Stimulated activated CD4-positive, alpha-beta T cell treated with anti-CD3 and anti-CD28 coated beads, TNF-alpha, amount 100 ng/mL, for 48 hours (primary cell): ENCODE results near the gene SMIM5.

ENCODE experiments used
- DNase-seq, 3 donors: peaks; one replicate each; pipeline ENCODE4 v3.0.0-alpha.2; 2020; ENCODE audit warnings: low read depth in 3 of 3

Gene SMIM5

DNA sequence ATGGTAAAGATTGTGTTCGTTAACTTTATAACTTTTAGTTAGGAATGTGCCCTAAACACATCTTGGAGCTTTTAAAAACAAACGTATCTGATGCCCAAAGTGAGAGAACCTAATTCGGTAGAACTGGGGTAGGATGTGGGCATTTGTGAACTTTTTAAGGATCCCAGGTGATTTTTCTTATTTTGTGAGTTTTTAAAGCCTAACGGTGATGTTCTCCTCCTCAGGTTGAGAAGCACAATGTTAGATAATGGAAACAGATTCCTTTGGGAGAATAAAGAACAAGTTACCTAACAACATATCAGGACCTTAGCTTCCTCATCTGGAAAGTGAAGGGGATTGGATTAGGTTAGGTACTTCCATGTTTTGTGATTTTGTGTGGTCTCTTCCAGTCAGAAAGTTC lies 34.6 kb downstream of the SMIM5 start:
- DNase-seq, result no peak

DNA sequence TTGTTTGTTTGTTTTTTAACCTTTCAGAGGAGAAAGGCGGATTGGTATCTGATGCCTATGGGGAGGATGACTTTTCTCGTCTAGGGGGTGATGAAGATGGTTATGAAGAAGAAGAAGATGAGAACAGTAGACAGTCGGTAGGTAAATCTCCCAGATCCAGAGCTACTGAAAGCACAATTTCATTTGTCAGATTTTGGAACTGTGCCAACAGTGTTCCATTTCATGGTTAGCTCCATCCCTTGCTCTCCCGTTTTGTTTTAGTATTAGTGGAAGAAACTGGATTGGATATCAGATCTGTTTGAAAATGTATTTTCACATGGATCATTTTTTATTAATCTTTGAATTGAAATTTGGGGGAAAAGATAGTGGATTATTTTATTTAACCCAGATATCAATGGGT lies 35.3 kb downstream of the SMIM5 start:
- no peak for DNase-seq

DNA sequence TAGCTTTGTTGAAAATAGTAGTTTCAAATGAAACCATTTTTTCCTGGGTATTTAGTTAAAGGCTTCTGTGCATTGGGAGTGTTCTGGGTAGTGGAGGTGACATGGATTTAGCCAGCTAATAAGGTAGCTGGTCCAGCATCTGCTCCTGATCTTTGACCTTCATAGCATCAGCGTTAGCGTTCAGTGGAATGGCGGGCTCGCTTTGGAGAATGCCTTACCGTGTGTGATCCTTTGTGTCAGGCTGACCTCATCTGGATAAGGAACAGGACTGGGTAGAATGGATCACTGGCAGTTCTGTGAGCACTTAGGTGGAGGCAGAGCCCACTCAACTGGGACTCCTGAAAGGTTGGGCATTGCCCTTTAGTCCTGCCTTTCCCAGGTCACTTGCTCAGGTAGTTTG lies 37.6 kb downstream of the SMIM5 start:
- no peak for DNase-seq

DNA sequence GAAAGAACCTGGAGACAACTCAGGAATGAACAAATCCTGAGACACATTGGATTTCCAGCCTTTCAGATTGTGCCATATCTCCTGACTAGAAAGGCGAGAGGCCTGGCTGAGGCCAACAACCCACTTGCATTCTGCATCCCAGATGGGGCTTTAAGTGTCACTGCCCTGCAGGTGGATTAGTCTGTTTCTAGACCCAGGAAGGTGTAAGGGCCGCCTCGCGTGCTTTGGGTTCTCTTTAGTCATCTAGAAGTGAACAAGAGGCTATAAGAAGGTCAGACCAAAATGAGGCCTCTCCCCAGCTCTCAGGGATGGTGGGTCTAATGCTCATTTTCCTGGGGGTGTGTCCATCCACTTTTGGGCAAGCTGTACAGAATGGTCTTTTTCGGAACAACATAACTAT lies 38.8 kb downstream of the SMIM5 start:
- DNase-seq, result no peak

DNA sequence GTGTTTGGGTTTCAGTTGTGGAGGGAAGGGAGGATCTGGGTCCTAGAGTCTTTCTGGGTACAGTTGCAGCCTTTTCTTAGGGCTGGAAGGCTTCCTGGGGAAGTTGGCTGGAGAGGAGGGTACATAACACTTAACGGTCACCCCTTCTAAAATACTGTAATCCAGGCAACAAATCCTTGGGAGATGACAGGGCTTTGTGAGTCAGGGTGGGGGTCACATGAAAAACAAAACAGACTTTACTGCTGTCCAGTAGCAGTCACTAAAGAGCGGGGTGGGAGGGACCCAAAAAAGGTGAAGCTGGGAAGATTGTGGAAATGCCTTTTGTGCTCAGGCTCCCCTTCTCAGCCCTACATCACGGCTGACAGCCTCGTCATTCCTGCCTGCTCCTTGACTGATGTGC lies 40.3 kb downstream of the SMIM5 start:
- no peak for DNase-seq

DNA sequence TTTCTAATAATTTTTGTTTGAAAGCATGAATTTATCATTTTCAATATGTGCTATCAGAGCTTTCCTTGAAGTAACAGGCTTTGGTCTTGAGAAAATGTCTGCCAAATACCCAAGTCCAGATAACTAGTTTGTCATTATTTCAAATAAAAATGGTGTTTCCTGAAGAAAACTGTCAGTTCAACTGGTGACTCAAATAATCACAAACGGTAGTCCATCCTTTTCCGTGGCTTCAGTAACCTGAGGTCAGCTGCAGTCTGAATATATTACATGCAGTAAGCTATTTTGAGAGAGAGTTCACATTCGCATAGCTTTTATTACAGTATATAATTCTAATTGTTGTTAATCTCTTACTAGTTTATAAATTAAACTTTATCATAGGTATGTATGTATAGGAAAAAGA lies 43.2 kb downstream of the SMIM5 start:
- DNase-seq, result no peak

DNA sequence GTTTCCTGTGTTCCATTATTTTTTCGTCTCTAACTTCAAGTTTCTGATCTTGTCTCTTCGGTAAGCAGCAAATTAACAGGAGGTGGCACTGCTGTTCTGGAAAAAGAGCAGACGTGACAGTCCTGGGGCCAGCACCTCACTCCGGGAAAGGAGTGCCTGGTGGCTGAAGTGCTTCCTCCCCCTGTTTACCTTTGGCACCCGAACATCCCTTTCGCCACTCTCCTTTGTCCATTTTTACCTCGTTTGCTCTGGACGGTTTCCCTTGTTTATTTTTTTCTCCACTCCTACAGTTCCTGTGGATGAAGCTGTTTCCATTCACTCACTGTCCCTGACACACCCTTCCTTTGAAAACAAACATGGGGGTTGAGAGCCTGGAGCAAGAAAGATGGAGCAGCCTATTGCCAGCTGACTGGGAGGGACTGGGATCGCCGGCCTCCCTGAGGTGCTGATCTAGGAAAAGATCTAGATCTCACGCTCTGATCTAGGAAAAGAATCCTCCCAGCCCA lies 46.5 kb downstream of the SMIM5 start:
- no peak for DNase-seq

DNA sequence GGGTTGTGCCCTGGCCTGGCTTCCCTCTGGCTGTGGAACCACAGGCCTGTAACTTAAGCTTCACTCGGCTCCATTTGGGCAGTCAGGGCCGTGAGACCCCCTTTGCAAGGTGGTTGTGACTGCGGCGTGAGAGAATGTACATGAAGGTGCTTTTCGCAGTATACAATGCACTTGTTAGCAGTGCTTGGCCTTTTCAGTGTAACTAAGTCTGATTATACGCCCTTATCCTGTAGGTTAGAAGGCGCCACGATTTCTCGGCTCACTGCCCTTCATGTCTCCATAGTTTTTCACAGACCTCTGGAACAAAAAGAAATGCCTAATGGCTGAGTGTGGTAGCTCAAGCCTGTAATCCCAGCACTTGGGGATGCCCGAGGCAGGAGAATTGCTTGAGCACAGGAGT lies 47.2 kb downstream of the SMIM5 start:
- DNase-seq, result no peak

DNA sequence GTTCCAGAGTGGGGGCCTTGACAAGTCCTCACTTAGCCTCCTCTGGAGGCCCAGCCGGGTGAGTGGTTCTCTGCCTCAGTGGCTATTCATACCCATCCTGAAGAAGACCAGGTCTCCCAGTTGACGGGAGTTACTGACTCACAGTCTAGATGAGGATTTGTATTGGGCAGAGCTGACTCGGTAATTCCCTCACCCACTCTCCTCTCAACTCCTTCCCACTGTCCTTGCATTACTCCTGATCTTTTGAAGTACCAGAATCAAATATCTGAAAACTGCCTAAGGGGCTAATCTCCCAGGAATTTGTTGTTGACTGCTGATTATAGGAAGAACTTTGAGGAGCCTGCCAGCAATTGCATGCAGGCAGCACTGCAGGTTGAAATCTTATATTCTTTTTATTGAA lies 48.1 kb downstream of the SMIM5 start:
- DNase-seq, result no peak

DNA sequence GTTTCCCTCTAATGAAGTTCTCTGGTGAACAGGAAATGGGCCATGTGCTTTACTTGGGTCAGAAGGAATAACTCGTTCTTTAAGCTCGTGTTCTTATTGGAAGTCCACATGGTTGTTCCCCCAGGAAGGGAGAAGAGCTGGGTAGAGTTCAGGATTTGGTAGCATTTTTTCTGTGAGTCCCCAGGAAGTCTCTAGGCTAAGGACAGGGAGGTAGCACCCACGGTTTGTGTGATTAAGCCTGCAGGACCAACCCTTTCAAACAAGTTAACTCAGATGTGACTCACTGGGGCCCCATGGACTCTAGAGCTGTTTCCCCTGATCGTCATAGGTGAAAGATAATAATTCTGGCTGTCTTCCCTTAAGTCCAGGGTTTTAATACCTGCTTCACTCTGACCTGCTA lies 50.3 kb downstream of the SMIM5 start:
- DNase-seq, result no peak

DNA sequence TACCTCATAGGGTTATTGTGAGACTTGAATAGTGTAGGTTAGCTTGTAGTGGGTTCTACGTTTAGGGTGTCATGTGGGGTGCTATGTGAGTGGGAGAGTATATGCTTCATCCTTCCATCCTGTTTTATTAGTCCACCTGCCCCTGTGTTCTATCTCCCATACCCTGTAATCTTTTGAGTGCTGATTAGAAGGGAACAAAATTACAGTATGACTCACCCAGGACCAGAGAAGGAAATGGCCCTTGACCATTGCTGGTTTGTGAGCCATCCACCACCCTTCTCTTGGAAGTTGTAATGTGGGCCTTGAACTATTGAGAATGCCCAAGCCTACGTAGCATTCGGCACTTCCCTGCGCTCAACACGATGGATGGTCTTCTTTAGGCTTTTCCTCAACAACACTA lies 51.0 kb downstream of the SMIM5 start:
- no peak for DNase-seq

DNA sequence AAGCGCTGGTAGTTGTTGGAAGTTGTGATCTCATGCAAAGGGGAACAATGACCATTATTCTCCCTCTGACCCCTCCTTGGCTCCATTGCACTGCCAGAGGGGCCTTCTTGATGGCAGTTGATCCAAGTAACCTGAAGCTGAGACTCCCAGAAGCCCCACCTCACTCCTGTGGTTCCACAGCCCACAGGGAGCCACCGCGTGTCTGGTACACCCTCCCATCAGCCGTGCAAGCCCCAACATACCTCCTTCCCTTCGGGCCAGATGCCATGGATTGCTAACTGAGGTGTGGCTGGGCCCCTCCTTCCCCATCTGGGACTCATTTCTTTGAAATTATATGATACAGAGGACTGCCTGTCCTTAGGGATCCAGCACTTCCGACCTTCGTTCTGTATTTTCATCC lies 51.7 kb downstream of the SMIM5 start:
- no peak for DNase-seq

DNA sequence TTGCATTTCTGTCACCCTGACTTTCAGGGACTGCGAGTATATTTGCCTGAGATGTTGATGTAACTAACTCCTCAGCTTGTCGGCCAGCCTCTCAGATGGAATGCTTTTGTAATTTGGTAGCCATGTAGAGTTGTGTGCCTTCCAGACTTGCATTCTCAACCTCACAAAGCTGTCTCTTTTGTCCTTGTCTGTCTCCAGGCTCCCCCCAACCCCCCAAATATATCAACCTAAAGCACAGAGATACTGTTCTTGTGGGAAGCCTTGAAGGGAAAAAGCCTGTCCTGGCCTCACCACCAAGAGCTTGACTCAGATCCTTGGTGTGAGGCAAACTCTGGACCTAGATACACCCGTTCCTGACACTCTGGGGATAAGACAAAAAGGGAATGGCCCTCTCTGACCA lies 52.3 kb downstream of the SMIM5 start:
- DNase-seq, result no peak

DNA sequence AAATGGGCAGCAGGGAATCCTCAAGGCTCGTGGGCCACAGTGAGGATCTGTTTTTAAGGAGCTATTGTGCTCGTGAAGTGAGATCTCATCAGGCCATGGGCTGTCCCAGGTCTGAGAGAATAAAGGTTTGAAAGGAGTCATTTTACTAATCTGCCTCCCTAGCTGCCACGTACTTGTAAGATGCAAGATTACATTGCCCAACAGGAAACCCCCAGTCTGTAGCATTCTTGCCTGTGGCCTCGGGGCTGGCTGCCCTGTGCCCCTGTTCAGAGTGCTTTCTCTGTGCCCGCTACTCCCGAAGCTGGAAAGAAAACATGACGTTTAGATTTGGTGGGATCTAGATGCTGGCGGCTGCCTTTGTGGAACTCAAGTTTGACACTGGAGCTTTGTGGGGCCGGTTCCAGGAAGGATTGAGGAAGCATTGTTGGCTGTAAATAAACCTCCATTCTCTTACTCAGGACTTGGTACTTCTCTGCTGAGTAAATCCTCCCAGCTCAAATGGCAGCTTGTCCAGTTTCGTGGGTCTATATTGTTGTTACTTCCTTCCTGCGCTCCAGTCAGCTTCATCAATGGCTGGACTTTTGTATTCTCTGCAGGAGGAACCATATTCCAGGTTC lies 55.1 kb downstream of the SMIM5 start:
- DNase-seq, result peak in 1 of 3 donors; percentile 2

DNA sequence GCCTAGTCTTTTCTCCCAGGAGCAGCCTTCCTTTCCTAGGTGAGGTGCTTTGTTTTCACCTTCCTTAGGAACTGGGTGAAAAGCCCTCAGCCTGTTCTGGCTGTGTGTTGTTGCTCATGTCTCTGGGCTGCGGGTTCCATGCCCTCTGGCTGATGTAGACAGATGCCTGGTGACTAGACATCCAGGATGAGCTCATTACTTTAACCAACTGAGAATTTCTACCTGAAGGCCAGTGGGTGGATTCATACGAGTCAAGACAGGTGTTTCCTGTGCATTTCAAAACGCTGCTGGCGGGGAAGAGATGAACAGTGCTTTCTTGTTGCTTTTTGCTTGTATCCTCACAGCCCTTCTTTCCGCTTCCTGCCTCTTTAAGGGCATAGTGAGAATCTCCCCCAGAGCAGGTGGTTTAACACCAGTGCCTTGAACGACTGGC lies 56.2 kb downstream of the SMIM5 start:
- DNase-seq, result peak in 1 of 3 donors; percentile 34
